H9 (cell line): ENCODE data around the gene C2CD4A. TPM values are rescaled to one million over a fixed set of nuclear protein-coding genes. Genes with fewer than 3 reads are reported as not detected.

Source experiments
- DNase-seq: peaks from one replicate; pipeline ENCODE4 v3.0.0-alpha.2; 2017
- H2AFZ ChIP-seq: one replicate; pipeline ENCODE4 v1.6.1; 2013; ENCODE audit warnings: mild to moderate bottlenecking, low read length, control low read depth, moderate library complexity
- H2AK5ac ChIP-seq: 2 replicates; pipeline ENCODE4 v1.6.1; 2013; ENCODE audit warnings: low read length, control low read depth, mixed read lengths; ENCODE audit not compliant: insufficient read length
- H2BK120ac ChIP-seq: one replicate; pipeline ENCODE4 v1.6.1; 2013; ENCODE audit warnings: low read depth, mild to moderate bottlenecking, low read length, control low read depth, inconsistent platforms; ENCODE audit not compliant: poor library complexity, severe bottlenecking
- H2BK12ac ChIP-seq: 2 replicates; pipeline ENCODE4 v1.6.1; 2013; ENCODE audit warnings: low read length, control low read depth, mixed read lengths, low read depth; ENCODE audit not compliant: insufficient read length
- H2BK15ac ChIP-seq: 2 replicates; pipeline ENCODE4 v1.6.1; 2013; ENCODE audit warnings: low read depth, low read length, control low read depth
- H2BK20ac ChIP-seq: one replicate; pipeline ENCODE4 v1.6.1; 2013; ENCODE audit warnings: low read depth, mild to moderate bottlenecking, low read length, control low read depth, inconsistent platforms; ENCODE audit not compliant: poor library complexity, severe bottlenecking
- H2BK5ac ChIP-seq: 2 replicates; pipeline ENCODE4 v1.6.1; 2013; ENCODE audit warnings: low read length, control low read depth, mixed read lengths; ENCODE audit not compliant: insufficient read length
- H3K14ac ChIP-seq: 2 replicates; pipeline ENCODE4 v1.6.1; 2013; ENCODE audit warnings: low read length, control low read depth; ENCODE audit not compliant: insufficient read depth
- H3K18ac ChIP-seq: 2 replicates; pipeline ENCODE4 v1.6.1; 2013; ENCODE audit warnings: low read depth, mild to moderate bottlenecking, mixed read lengths, low read length, control low read depth; ENCODE audit not compliant: insufficient read length
- H3K23ac ChIP-seq: 2 replicates; pipeline ENCODE4 v1.6.1; 2013; ENCODE audit warnings: low read length, control low read depth, mixed read lengths, low read depth; ENCODE audit not compliant: insufficient read length
- H3K23me2 ChIP-seq: 2 replicates; pipeline ENCODE4 v1.6.1; 2013; ENCODE audit warnings: low read depth, mild to moderate bottlenecking, mixed read lengths, low read length, control low read depth; ENCODE audit not compliant: insufficient read length, poor library complexity, severe bottlenecking
- H3K27ac ChIP-seq: 2 replicates; pipeline ENCODE4 v1.5.1; 2013; ENCODE audit warnings: low read length, control low read depth, mixed read lengths, low read depth; ENCODE audit not compliant: insufficient read length
- H3K27me3 ChIP-seq: 2 replicates; pipeline ENCODE4 v1.6.1; 2013; ENCODE audit warnings: low read length, control low read depth, inconsistent platforms; ENCODE audit not compliant: insufficient read depth
- H3K4ac ChIP-seq: 2 replicates; pipeline ENCODE4 v1.6.1; 2013; ENCODE audit warnings: low read depth, mild to moderate bottlenecking, control low read depth, inconsistent platforms, low read length, moderate library complexity
- H3K4me1 ChIP-seq: 2 replicates; pipeline ENCODE4 v1.6.1; 2013; ENCODE audit warnings: low read length, control low read depth, inconsistent platforms; ENCODE audit not compliant: insufficient read depth
- H3K4me2 ChIP-seq: 2 replicates; pipeline ENCODE4 v1.6.1; 2013; ENCODE audit warnings: low read length, control low read depth, mixed read lengths; ENCODE audit not compliant: insufficient read length, insufficient read depth
- H3K56ac ChIP-seq: 2 replicates; pipeline ENCODE4 v1.6.1; 2013; ENCODE audit warnings: low read depth, mild to moderate bottlenecking, mixed read lengths, low read length, control low read depth; ENCODE audit not compliant: insufficient read length
- H3K79me1 ChIP-seq: 2 replicates; pipeline ENCODE4 v1.6.1; 2013; ENCODE audit warnings: low read depth, mild to moderate bottlenecking, moderate library complexity, low read length, control low read depth, inconsistent platforms; ENCODE audit not compliant: insufficient read depth, poor library complexity, severe bottlenecking
- H3K79me2 ChIP-seq: 2 replicates; pipeline ENCODE4 v1.6.1; 2013; ENCODE audit warnings: low read length, control low read depth, inconsistent platforms; ENCODE audit not compliant: insufficient read depth
- H3K9ac ChIP-seq: 2 replicates; pipeline ENCODE4 v1.6.1; 2013; ENCODE audit warnings: low read length, control low read depth, mixed read lengths; ENCODE audit not compliant: insufficient read length; ENCODE audit errors: extremely low read depth
- H3K9me3 ChIP-seq: one replicate; pipeline ENCODE4 v1.6.1; 2013; ENCODE audit warnings: low read depth, low read length, inconsistent platforms; ENCODE audit not compliant: control insufficient read depth
- H3T11ph ChIP-seq: one replicate; pipeline ENCODE4 v1.6.1; 2013; ENCODE audit warnings: mild to moderate bottlenecking, low read length, control low read depth, inconsistent platforms
- H4K20me1 ChIP-seq: one replicate; pipeline ENCODE4 v1.6.1; 2013; ENCODE audit not compliant: control insufficient read depth, insufficient read length, insufficient read depth
- H4K5ac ChIP-seq: 2 replicates; pipeline ENCODE4 v1.6.1; 2013; ENCODE audit warnings: low read depth, mild to moderate bottlenecking, mixed read lengths, low read length, control low read depth; ENCODE audit not compliant: insufficient read length
- H4K8ac ChIP-seq: replicated peaks from 2 replicates; pipeline ENCODE4 v1.6.1; 2013; ENCODE audit warnings: low read length, control low read depth, mixed read lengths, low read depth; ENCODE audit not compliant: insufficient read length
- H4K91ac ChIP-seq: 2 replicates; pipeline ENCODE4 v1.6.1; 2013; ENCODE audit warnings: low read depth, mild to moderate bottlenecking, moderate library complexity, mixed read lengths, low read length, control low read depth; ENCODE audit not compliant: insufficient read length
- H3K27ac Mint-ChIP-seq, 3 experiments: 2 replicates in 2 of 3; 3 replicates in 1 of 3; pipeline ENCODE4 v1.8.0; 2020 to 2021; ENCODE audit warnings: mixed read lengths in 3 of 3, mild to moderate bottlenecking in 1 of 3, moderate library complexity in 1 of 3
- H3K27me3 Mint-ChIP-seq: 2 replicates; pipeline ENCODE4 v1.8.0; 2021; ENCODE audit warnings: low read depth, mild to moderate bottlenecking, moderate library complexity, mixed read lengths
- H3K36me3 Mint-ChIP-seq, 3 experiments: 2 replicates in 2 of 3; 3 replicates in 1 of 3; pipeline ENCODE4 v1.8.0; 2020 to 2021; ENCODE audit warnings: low read depth in 3 of 3, mixed read lengths in 3 of 3; ENCODE audit not compliant: insufficient read depth in 1 of 3
- H3K4me1 Mint-ChIP-seq, 2 experiments: 2 replicates each; pipeline ENCODE4 v1.8.0; 2020; ENCODE audit warnings: mixed read lengths in 2 of 2
- H3K4me3 Mint-ChIP-seq, 2 experiments: 2 replicates in 1 of 2; 3 replicates in 1 of 2; pipeline ENCODE4 v1.8.0; 2020 to 2021; ENCODE audit warnings: mild to moderate bottlenecking in 2 of 2, mixed read lengths in 2 of 2, moderate library complexity in 1 of 2
- H3K9me3 Mint-ChIP-seq, 2 experiments: 2 replicates in 1 of 2; 3 replicates in 1 of 2; pipeline ENCODE4 v1.8.0; 2020; ENCODE audit warnings: mild to moderate bottlenecking in 2 of 2, mixed read lengths in 2 of 2, moderate library complexity in 1 of 2
- WGBS: extraction: QIAGEN DNeasy Blood & Tissue Kit; methylation state at CpG from one replicate; pipeline ENCODE4 v1.1.7; 2013; ENCODE audit warnings: missing lambda C conversion rate, low lambda C conversion rate, mixed read lengths; ENCODE audit not compliant: insufficient read length; ENCODE audit errors: extremely low coverage; 5-methylcytosine and 5-hydroxymethylcytosine counted together
- total RNA-seq: library from RNA; stranded (reverse); gene quantifications from 2 replicates; pipeline ENCODE4 v1.2.1, GENCODE V29; 2021
- TF ChIP-seq, protein P1 (sequence below): fragments of 200-600 bp; sonication (generic); conservative IDR thresholded peaks from 3 replicates; pipeline ENCODE4 v1.8.0; 2021; ENCODE audit warnings: antibody characterized with exemption, mild to moderate bottlenecking

C2CD4A gene
- total RNA-seq, 1 experiment from 2014 or later, result not detected

- no peak overlapping the region for H2BK20ac ChIP-seq
- peak overlapping the region; percentile 40 for H2AFZ ChIP-seq
- TF ChIP-seq, protein P1, sequence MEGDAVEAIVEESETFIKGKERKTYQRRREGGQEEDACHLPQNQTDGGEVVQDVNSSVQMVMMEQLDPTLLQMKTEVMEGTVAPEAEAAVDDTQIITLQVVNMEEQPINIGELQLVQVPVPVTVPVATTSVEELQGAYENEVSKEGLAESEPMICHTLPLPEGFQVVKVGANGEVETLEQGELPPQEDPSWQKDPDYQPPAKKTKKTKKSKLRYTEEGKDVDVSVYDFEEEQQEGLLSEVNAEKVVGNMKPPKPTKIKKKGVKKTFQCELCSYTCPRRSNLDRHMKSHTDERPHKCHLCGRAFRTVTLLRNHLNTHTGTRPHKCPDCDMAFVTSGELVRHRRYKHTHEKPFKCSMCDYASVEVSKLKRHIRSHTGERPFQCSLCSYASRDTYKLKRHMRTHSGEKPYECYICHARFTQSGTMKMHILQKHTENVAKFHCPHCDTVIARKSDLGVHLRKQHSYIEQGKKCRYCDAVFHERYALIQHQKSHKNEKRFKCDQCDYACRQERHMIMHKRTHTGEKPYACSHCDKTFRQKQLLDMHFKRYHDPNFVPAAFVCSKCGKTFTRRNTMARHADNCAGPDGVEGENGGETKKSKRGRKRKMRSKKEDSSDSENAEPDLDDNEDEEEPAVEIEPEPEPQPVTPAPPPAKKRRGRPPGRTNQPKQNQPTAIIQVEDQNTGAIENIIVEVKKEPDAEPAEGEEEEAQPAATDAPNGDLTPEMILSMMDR, result no peak
- no peak overlapping the region for H3K23ac ChIP-seq
- H3K4me3 Mint-ChIP-seq, result peak overlapping the region; percentile 84 to 87
- H3K14ac ChIP-seq, result no peak overlapping the region
- no peaks in the 10 kb centered on the region for H3K4me1 ChIP-seq
- no peaks in the 10 kb centered on the region for H3K9me3 Mint-ChIP-seq
- no peak overlapping the region for H3K18ac ChIP-seq
- H2AK5ac ChIP-seq, result no peak overlapping the region
- H3K27ac Mint-ChIP-seq, result peak overlapping the region in 1 of 3 experiments; percentile 88; a peak in 2 of 7 replicates
- no peak overlapping the region for H3K27ac ChIP-seq
- DNase-seq, result no peak
- no peak overlapping the region for H4K91ac ChIP-seq
- no peak overlapping the region for H3K4ac ChIP-seq
- no peaks in the 10 kb centered on the region; the same call in 1 of the 2 replicates for H3K27me3 ChIP-seq
- no peaks in the 10 kb centered on the region for H4K20me1 ChIP-seq
- no peak overlapping the region for H2BK5ac ChIP-seq
- no peak overlapping the region for H2BK15ac ChIP-seq
- no peak overlapping the region for H2BK12ac ChIP-seq
- no peak overlapping the region for H3K56ac ChIP-seq
- H3K27me3 Mint-ChIP-seq, result peaks cover 60% of the 10 kb centered on the region
- no peaks in the 10 kb centered on the region for H3K79me1 ChIP-seq
- no peak overlapping the region for H4K8ac ChIP-seq
- no peak overlapping the region for H4K5ac ChIP-seq
- peak overlapping the region; percentile 68 for H3K4me2 ChIP-seq
- H3K4me1 Mint-ChIP-seq, result peaks cover 4 to 10% of the 10 kb centered on the region in 2 experiments
- peaks cover 5% of the 10 kb centered on the region for H3K23me2 ChIP-seq
- H3T11ph ChIP-seq, result no peak overlapping the region
- H3K79me2 ChIP-seq, result no peaks in the 10 kb centered on the region
- no peaks in the 10 kb centered on the region for H3K36me3 Mint-ChIP-seq
- WGBS, result no CpG with 5 or more reads among the region's 12 CpGs
- no peaks in the 10 kb centered on the region for H3K9me3 ChIP-seq
- no peak overlapping the region for H3K9ac ChIP-seq
- no peak overlapping the region for H2BK120ac ChIP-seq
Observed at GRCh38 chr15:62060896-62061280, 5.9 kb upstream of the C2CD4A start.
